ENCODE results near the gene SYNDIG1.

Gene SYNDIG1

GRCh38 chr20:24519476-24519875, 50.0 kb downstream of the SYNDIG1 start:
- no peak overlapping the region for H3K27ac ChIP-seq (replicated peaks)
- no peaks in the 10 kb centered on the region for H3K27me3 ChIP-seq (ENCODE audit: insufficient read depth, poor library complexity, severe bottlenecking)
- DNase-seq (ENCODE audit: low read depth in 1 of 2, low spot score in 1 of 2): no peak
- TF ChIP-seq GABPA (IDR thresholded peaks at IDR 0.05; ENCODE audit: low read depth) (no peak), REST (IDR thresholded peaks at IDR 0.05; ENCODE audit: insufficient replicate concordance, low read depth) (no peak), POLR2AphosphoS5 (IDR thresholded peaks at IDR 0.05; ENCODE audit: low read depth) (no peak), CTCF (IDR thresholded peaks at IDR 0.05; ENCODE audit: insufficient read depth, low read length) (no peak), SPI1 (IDR thresholded peaks at IDR 0.05; ENCODE audit: borderline replicate concordance, low read depth) (no peak)
- no peak overlapping the region for H3K4me3 ChIP-seq (replicated peaks; ENCODE audit: insufficient read depth, low read length)

- Histone ChIP-seq H3K4me3 (replicated peaks; ENCODE audit: insufficient read depth, low read length) (no peak overlapping the region), H3K27ac (replicated peaks) (no peak overlapping the region), H3K27me3 (ENCODE audit: insufficient read depth, poor library complexity, severe bottlenecking) (no peaks in the 10 kb centered on the region)
- no peak for TF ChIP-seq POLR2AphosphoS5 (IDR thresholded peaks at IDR 0.05; ENCODE audit: low read depth)
- TF ChIP-seq GABPA (IDR thresholded peaks at IDR 0.05; ENCODE audit: low read depth): no peak
- no peak for DNase-seq (ENCODE audit: low read depth in 1 of 2, low spot score in 1 of 2)
Observed at GRCh38 chr20:24521032-24521431, 51.6 kb downstream of the SYNDIG1 start.

- Histone ChIP-seq H3K27ac (replicated peaks) (no peak overlapping the region), H3K4me3 (replicated peaks; ENCODE audit: insufficient read depth, low read length) (no peak overlapping the region), H3K27me3 (ENCODE audit: insufficient read depth, poor library complexity, severe bottlenecking) (no peaks in the 10 kb centered on the region)
- TF ChIP-seq REST (IDR thresholded peaks at IDR 0.05; ENCODE audit: insufficient replicate concordance, low read depth) (no peak), CTCF (IDR thresholded peaks at IDR 0.05; ENCODE audit: insufficient read depth, low read length) (no peak), SPI1 (IDR thresholded peaks at IDR 0.05; ENCODE audit: borderline replicate concordance, low read depth) (no peak), GABPA (IDR thresholded peaks at IDR 0.05; ENCODE audit: low read depth) (no peak)
- no peak for DNase-seq (ENCODE audit: low read depth in 1 of 2, low spot score in 1 of 2)
Observed at GRCh38 chr20:24522452-24523330, 53.3 kb downstream of the SYNDIG1 start.

GRCh38 chr20:24523661-24524060, 54.2 kb downstream of the SYNDIG1 start:
- Histone ChIP-seq H3K27ac (replicated peaks) (no peak overlapping the region), H3K4me3 (replicated peaks; ENCODE audit: insufficient read depth, low read length) (no peak overlapping the region), H3K27me3 (ENCODE audit: insufficient read depth, poor library complexity, severe bottlenecking) (no peaks in the 10 kb centered on the region)
- no peak for DNase-seq (ENCODE audit: low read depth in 1 of 2, low spot score in 1 of 2)
- TF ChIP-seq POLR2AphosphoS5 (IDR thresholded peaks at IDR 0.05; ENCODE audit: low read depth) (no peak), SPI1 (IDR thresholded peaks at IDR 0.05; ENCODE audit: borderline replicate concordance, low read depth) (no peak), REST (IDR thresholded peaks at IDR 0.05; ENCODE audit: insufficient replicate concordance, low read depth) (no peak), CTCF (IDR thresholded peaks at IDR 0.05; ENCODE audit: insufficient read depth, low read length) (no peak), GABPA (IDR thresholded peaks at IDR 0.05; ENCODE audit: low read depth) (no peak)
